Caco-2 (cell line): ENCODE results near the gene FBXO30. TPM values are rescaled to one million over a fixed set of nuclear protein-coding genes. Genes with fewer than 3 reads are reported as not detected.

Source experiments
- BruUV-seq: library from RNA; stranded (reverse); fragments of 400-500 nt; replicated peaks from 2 replicates; lab custom pipeline; 2021; lab: Mats Ljungman, UMichigan
- CTCF ChIA-PET: fragments of 300-600 bp; sonication (Branson Sonifier 250); formaldehyde crosslinking; loops from one replicate; lab custom pipeline; 2022; ENCODE audit warnings: antibody characterized with exemption; lab: Charles Lee
- POLR2A ChIA-PET: fragments of 300-600 bp; sonication (Branson Sonifier 250); formaldehyde crosslinking; loops from one replicate; lab custom pipeline; 2022; ENCODE audit warnings: antibody characterized with exemption; lab: Charles Lee
- DNase-seq, 2 experiments: peaks; one replicate each; pipeline versions ENCODE4 v3.0.0 to v3.0.0-alpha.2; 2020 to 2022
- H3K27me3 ChIP-seq: replicated peaks from 2 replicates; pipeline ENCODE4 v1.6.0; 2011; ENCODE audit warnings: low read length; ENCODE audit not compliant: control insufficient read depth, insufficient read depth
- H3K36me3 ChIP-seq: 2 replicates; pipeline ENCODE4 v1.5.1; 2011; ENCODE audit warnings: low read length; ENCODE audit not compliant: control insufficient read depth, insufficient read depth
- H3K4me1 ChIP-seq: fragments of 250-450 bp; sonication (Bioruptor Pico); 2 replicates; pipeline ENCODE4 v1.5.1; 2020; ENCODE audit warnings: mild to moderate bottlenecking
- H3K4me3 ChIP-seq: 2 replicates; pipeline ENCODE4 v1.5.1; 2011; ENCODE audit warnings: low read depth, mild to moderate bottlenecking, control low read depth, low read length
- H3K9me3 ChIP-seq: fragments of 250-450 bp; sonication (Bioruptor Pico); 2 replicates; pipeline ENCODE4 v1.5.1; 2020; ENCODE audit warnings: mild to moderate bottlenecking, moderate library complexity
- H3K27ac Mint-ChIP-seq: one replicate; pipeline ENCODE4 v1.8.0; 2022; ENCODE audit warnings: mixed read lengths; ENCODE audit not compliant: unreplicated experiment
- H3K27me3 Mint-ChIP-seq: one replicate; pipeline ENCODE4 v1.8.0; 2022; ENCODE audit warnings: mixed read lengths; ENCODE audit not compliant: insufficient read depth, unreplicated experiment
- H3K36me3 Mint-ChIP-seq: one replicate; pipeline ENCODE4 v1.8.0; 2022; ENCODE audit warnings: mild to moderate bottlenecking, mixed read lengths; ENCODE audit not compliant: insufficient read depth, unreplicated experiment
- H3K4me1 Mint-ChIP-seq: one replicate; pipeline ENCODE4 v1.8.0; 2022; ENCODE audit warnings: low read depth, mixed read lengths; ENCODE audit not compliant: unreplicated experiment
- H3K4me3 Mint-ChIP-seq: one replicate; pipeline ENCODE4 v1.8.0; 2022; ENCODE audit warnings: mild to moderate bottlenecking, moderate library complexity, mixed read lengths; ENCODE audit not compliant: unreplicated experiment
- H3K9me3 Mint-ChIP-seq: one replicate; pipeline ENCODE4 v1.8.0; 2022; ENCODE audit warnings: mixed read lengths; ENCODE audit not compliant: unreplicated experiment
- CTCF ChIP-seq, 2 experiments: fragments of 200-600 bp in 1 of 2; IDR thresholded peaks; 1 replicate in 1 of 2; 2 replicates in 1 of 2; pipeline versions ENCODE4 v1.5.1 to v1.8.0; 2011 to 2022; ENCODE audit warnings: antibody characterized with exemption in 1 of 2, control low read depth in 1 of 2, inconsistent platforms in 1 of 2, low read depth in 1 of 2, low read length in 1 of 2, mild to moderate bottlenecking in 1 of 2, moderate library complexity in 1 of 2; ENCODE audit not compliant: insufficient read depth in 1 of 2, severe bottlenecking in 1 of 2, unreplicated experiment in 1 of 2
- intact Hi-C: fragments of 100-400 bp; cut with micrococcal nuclease; formaldehyde crosslinking; loops from one replicate; pipeline ENCODE4 v1.10.0; 2022; ENCODE audit not compliant: unreplicated experiment
- total RNA-seq: library from RNA; stranded (reverse); gene quantifications from 2 replicates; pipeline ENCODE4 v1.2.3, GENCODE V29; 2022

FBXO30 gene
- total RNA-seq, 1 experiment from 2014 or later, result 17.1 TPM

GRCh38 chr6:145863366-145863765, 48.8 kb upstream of the FBXO30 start:
- peaks cover 10% of the 10 kb centered on the region for H3K9me3 Mint-ChIP-seq
- Histone ChIP-seq H3K9me3 (peaks cover 8% of the 10 kb centered on the region), H3K36me3 (no peaks in the 10 kb centered on the region), H3K4me3 (no peak overlapping the region), H3K4me1 (peaks cover 22% of the 10 kb centered on the region), H3K27me3 (no peaks in the 10 kb centered on the region)
- peaks cover 23% of the 10 kb centered on the region for H3K4me1 Mint-ChIP-seq
- TF ChIP-seq CTCF (IDR thresholded peaks at IDR 0.05; ENCODE audit: insufficient read depth in 1 of 2, low read depth in 1 of 2, low read length in 1 of 2, severe bottlenecking in 1 of 2, unreplicated experiment in 1 of 2), result no peak
- H3K27ac Mint-ChIP-seq, result no peak overlapping the region
- ChIA-PET POLR2A (no interaction called here), CTCF (no interaction called here)
- BruUV-seq, result no TSS peak
- H3K4me3 Mint-ChIP-seq, result no peak overlapping the region
- H3K27me3 Mint-ChIP-seq, result no peaks in the 10 kb centered on the region
- no peak for DNase-seq
- no peaks in the 10 kb centered on the region for H3K36me3 Mint-ChIP-seq
- intact Hi-C loops, result no loop called here

GRCh38 chr6:145860562-145860961, 46.0 kb upstream of the FBXO30 start:
- Histone ChIP-seq H3K36me3 (no peaks in the 10 kb centered on the region), H3K4me3 (no peak overlapping the region), H3K4me1 (peaks cover 6% of the 10 kb centered on the region), H3K27me3 (no peaks in the 10 kb centered on the region), H3K9me3 (peaks cover 8% of the 10 kb centered on the region)
- peaks cover 6% of the 10 kb centered on the region for H3K4me1 Mint-ChIP-seq
- TF ChIP-seq CTCF (IDR thresholded peaks at IDR 0.05; ENCODE audit: insufficient read depth in 1 of 2, low read depth in 1 of 2, low read length in 1 of 2, severe bottlenecking in 1 of 2, unreplicated experiment in 1 of 2), result no peak
- H3K9me3 Mint-ChIP-seq, result peaks cover 10% of the 10 kb centered on the region
- ChIA-PET POLR2A (no interaction called here), CTCF (no interaction called here)
- H3K27me3 Mint-ChIP-seq, result no peaks in the 10 kb centered on the region
- no peaks in the 10 kb centered on the region for H3K36me3 Mint-ChIP-seq
- H3K4me3 Mint-ChIP-seq, result no peak overlapping the region
- no TSS peak for BruUV-seq
- no peak for DNase-seq
- H3K27ac Mint-ChIP-seq, result no peak overlapping the region
- intact Hi-C loops, result no loop called here

DNA sequence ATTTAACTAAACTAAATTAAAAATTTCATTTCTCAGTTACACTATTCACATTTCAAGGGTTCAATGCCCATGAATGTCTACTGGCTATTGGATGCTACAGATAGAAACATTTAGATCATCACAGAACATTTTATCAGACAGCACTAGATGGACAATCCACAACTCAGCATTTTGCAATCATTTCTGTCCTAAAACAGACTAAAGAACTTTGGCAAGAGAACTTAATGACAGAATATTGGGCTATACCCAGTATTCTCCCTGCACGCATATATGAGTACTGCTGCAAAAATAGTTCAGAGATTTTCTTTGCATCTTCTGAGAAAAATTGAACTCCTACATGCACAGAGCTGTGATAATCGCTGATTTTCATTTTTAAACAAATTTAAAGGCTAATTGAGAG, 36.1 kb upstream of the FBXO30 start:
- intact Hi-C loops, result no loop called here
- no peaks in the 10 kb centered on the region for H3K9me3 Mint-ChIP-seq
- peaks cover 5% of the 10 kb centered on the region; the same call in 1 of the 2 replicates for H3K4me1 ChIP-seq

More for the DNA sequence above, 36.1 kb upstream of the FBXO30 start:
- no peaks in the 10 kb centered on the region for H3K27me3 ChIP-seq
- TF ChIP-seq CTCF (IDR thresholded peaks at IDR 0.05; ENCODE audit: insufficient read depth in 1 of 2, low read depth in 1 of 2, low read length in 1 of 2, severe bottlenecking in 1 of 2, unreplicated experiment in 1 of 2), result no peak
- ChIA-PET CTCF (no interaction called here), POLR2A (no interaction called here)
- no TSS peak for BruUV-seq
- Mint-ChIP-seq H3K27ac (no peak overlapping the region), H3K4me1 (peaks cover 9% of the 10 kb centered on the region), H3K27me3 (no peaks in the 10 kb centered on the region), H3K36me3 (no peaks in the 10 kb centered on the region), H3K4me3 (no peak overlapping the region)
- no peaks in the 10 kb centered on the region for H3K9me3 ChIP-seq
- no peak for DNase-seq
- H3K4me3 ChIP-seq, result no peak overlapping the region
- H3K36me3 ChIP-seq, result no peaks in the 10 kb centered on the region
